GM21390 (cell line): ENCODE data around the gene TCN2.
"Not testable (repeated sequence)": the region's sequence is repeated elsewhere in the genome, so short reads cannot be mapped to it uniquely, and the experiment has no call there.

Experiments used
- ATAC-seq: cut with Tn5 transposase; IDR thresholded peaks from one replicate; pipeline ENCODE4 v1.9.1; 2021; ENCODE audit not compliant: unreplicated experiment

The TCN2 gene

DNA sequence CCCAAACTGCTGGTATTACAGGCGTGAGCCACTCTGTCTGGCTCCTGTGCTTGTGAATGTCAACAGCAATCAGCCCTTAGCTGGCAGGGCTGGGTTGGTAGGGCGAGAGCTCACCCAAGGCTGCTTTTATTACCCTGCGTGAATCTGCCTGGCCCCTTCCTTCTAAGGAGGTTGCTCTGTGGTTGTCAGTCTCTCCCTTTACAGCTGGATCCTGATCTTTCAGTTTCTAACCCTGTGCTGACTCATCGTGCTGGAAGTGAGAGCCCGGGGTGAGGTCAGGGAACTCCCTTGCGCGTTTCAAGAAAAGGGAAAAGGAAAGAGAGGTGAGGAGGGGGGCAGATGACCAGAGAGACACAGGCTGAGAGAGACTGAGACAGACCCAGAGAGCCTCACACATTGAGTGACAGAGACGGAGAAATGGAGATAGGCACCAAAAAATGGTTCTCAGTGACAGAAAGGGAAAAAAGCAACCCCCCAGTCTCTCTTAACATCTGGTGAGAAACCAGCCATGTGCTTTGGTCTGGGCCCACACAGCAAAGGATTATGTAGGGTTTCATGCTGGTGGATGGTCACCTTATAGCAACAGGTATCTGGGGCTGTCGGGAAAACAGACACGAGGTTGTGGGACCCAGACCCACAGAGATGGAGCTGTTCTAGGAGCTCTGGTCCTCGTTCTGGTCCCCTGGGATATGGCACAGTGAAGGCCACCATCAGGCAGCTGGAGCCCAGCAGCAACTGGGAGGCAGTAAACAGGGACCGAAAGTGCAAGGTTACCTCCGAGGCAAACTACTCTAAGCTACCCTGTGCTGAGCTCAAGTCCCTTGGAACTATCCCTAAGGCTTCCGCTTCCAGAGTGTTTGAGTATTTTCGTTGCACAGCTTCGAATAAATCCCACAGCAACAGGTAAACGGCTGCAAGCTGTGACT, 2.5 kb downstream of the TCN2 start:
- ATAC-seq: peak; percentile 44

GRCh38 chr22:30610299-30610698, 3.3 kb downstream of the TCN2 start:
- no peak for ATAC-seq

- no peak for ATAC-seq
These were observed 4.2 kb downstream of the TCN2 start for GRCh38 chr22:30611197-30611596.

GRCh38 chr22:30612789-30613188, 5.8 kb downstream of the TCN2 start:
- no peak for ATAC-seq

DNA sequence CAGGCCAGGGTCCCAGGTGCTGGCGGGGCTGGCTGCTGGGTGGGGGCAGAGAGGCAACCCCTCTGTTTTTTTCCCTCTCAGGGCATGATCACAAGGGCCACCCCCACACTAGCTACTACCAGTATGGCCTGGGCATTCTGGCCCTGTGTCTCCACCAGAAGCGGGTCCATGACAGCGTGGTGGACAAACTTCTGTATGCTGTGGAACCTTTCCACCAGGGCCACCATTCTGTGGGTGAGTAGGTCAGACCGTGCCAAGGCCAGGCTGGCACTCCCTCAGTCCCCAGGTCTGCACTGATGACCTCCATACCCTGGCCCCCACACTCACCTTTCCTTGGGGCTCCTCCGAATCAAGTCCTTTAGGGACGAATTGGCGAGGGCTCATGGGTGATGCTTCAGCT, 7.3 kb downstream of the TCN2 start:
- no peak for ATAC-seq

GRCh38 chr22:30614879-30615278, 7.9 kb downstream of the TCN2 start:
- ATAC-seq: no peak

GRCh38 chr22:30615543-30615954, 8.6 kb downstream of the TCN2 start:
- no peak for ATAC-seq

DNA sequence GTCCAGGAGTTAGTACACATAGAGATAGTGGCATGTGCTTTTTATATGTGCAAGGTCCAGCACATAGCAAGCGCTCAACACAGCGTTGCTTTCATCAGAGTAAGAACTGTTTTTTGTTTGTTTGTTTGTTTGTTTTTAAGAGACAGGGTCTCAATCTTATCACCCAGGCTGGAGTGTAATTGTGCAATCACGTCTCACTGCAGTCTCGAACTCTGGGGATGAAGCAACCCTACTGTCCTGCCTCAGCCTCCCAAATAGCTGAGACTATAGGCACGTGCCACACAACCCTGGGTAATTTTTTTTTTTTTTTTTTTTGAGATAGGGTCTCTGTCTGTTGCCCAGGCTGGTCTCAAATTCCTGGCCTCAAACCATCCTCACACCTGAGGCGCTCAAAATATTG, 10.8 kb downstream of the TCN2 start:
- ATAC-seq: no peak

GRCh38 chr22:30619909-30620308, 12.9 kb downstream of the TCN2 start:
- not testable (repeated sequence) for ATAC-seq

- no peak for ATAC-seq
These were observed 19.4 kb downstream of the TCN2 start for GRCh38 chr22:30626413-30626812.

DNA sequence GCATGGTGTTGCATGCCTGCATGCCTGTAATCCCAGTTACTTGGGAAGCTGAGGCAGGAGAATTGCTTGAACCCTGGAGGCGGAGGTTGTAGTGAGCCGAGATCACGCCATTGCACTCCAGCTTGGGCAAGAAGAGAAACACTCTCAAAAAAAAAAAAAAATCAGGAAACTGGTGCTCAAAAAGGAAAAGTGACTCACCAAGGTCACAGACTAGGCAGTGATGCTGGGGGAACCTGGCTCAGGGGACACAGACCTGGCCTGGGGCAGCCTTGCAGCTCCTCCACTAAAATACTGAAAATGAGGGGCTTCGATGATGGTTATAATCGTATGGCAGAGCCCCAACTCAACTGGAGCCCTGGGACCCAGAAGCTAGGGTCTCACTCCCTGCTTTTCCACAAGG, 20.5 kb downstream of the TCN2 start:
- ATAC-seq: no peak

GRCh38 chr22:30628491-30628890, 21.5 kb downstream of the TCN2 start:
- no peak for ATAC-seq

GRCh38 chr22:30631469-30631868, 24.5 kb downstream of the TCN2 start:
- not testable (repeated sequence) for ATAC-seq

GRCh38 chr22:30634471-30635233, 27.7 kb downstream of the TCN2 start:
- ATAC-seq: peak; percentile 41

- ATAC-seq: peak; percentile 74
These were observed 28.6 kb downstream of the TCN2 start, which contains the start of gene SLC35E4 for GRCh38 chr22:30635273-30636225. Gene SLC35E4 (plus strand): TSS chr22:30635781. CDS start chr22:30636451, 670 bp downstream.

DNA sequence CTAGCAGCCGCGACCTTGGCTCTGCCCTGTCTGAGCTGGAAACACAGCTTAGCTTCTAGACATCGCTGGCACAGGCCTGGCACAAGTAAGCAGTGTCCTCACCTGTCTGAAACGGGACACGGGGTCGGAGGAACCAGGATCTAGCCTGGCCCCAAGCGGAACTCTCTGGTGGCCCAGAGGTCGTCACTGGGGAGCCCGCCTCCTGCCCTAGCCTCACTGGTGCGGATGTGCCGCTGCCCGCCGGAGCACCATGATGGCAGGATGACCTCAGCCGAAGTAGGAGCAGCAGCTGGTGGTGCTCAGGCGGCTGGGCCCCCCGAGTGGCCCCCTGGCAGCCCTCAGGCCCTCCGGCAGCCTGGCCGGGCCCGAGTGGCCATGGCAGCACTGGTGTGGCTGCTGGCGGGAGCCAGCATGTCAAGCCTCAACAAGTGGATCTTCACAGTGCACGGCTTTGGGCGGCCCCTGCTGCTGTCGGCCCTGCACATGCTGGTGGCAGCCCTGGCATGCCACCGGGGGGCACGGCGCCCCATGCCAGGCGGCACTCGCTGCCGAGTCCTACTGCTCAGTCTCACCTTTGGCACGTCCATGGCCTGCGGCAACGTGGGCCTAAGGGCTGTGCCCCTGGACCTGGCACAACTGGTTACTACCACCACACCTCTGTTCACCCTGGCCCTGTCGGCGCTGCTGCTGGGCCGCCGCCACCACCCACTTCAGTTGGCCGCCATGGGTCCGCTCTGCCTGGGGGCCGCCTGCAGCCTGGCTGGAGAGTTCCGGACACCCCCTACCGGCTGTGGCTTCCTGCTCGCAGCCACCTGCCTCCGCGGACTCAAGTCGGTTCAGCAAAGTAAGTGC, 29.5 kb downstream of the TCN2 start:
- ATAC-seq: no peak

DNA sequence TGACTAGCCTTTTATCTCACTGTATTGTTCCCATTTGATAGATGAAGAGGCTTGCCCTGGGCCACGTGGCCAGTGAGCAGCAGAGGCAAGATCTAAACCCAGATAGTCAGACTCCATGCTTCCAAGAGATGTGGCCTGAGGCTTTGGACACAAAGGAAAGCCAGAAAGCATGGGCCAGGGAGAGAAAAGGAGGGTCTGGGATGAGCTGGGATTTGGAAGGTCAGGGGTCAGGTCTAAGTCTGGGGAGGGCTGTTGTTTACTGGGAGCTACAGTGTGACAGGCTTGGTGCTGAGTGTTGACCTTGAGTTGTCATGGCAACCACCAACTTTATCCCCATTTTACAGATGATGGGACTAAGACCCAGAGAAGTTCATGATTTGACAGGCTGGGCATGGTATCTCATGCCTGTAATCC, 30.7 kb downstream of the TCN2 start:
- no peak for ATAC-seq

DNA sequence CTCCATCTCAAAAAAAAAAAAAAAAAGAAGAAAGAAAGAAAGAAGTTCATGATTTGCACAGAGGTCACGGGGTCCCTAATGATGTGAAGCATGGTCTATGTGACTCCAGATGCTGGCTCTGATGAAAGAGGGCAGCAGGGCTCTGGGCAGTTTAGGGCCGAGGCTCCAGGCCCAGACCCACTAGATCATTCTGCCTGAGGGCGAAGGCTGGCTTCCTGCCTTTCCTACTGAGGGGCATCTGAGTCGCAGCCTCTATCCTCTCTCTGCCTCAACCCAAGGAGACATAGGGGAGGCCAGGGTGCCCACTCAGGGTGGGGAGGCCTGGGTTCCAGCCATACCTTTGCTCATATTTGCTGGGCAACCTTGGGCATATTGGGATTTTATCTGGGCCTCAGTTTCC, 33.4 kb downstream of the TCN2 start:
- no peak for ATAC-seq

DNA sequence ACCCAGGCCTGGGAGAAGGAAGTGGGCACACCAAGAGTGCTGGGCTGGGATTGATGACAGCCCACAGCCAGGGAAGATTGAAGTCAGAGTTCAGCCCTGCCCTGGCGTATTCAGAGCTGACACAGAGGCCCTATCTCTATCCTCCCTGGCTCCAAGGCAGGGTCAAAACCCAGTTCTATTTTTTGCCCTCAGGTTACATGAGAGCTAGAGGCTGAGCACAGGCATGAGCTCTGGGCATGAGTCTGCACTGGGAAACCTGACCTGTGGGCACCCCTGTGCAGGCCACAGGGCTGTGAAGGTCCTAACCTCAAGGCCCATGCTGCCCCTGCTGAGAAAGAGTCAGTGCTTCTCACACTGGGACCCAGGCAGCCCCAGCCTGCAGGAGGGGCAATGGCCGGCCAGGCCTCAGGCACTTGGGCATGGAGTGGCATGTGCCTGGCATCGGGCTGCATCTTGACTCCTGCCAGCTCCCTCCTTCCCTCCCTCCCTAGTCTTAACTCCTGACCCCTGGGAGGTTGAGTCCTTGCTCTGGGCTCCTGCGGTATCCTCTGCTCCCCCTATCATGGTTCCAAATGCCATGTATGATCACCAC, 34.0 kb downstream of the TCN2 start:
- ATAC-seq: no peak
